ENCODE results near the gene NAP1L1. TPM values are rescaled to one million over a fixed set of nuclear protein-coding genes. Genes with fewer than 3 reads are reported as not detected.

The NAP1L1 gene
- total RNA-seq, 1 donor: 85.6 TPM

- no peak for DNase-seq (ENCODE audit: low read depth in 2 of 3, low spot score in 2 of 3)
Observed at GRCh38 chr12:76042147-76042546, 42.3 kb downstream of the NAP1L1 start.

- no peak for DNase-seq (ENCODE audit: low read depth in 2 of 3, low spot score in 2 of 3)
Observed at GRCh38 chr12:76041406-76041805, 43.1 kb downstream of the NAP1L1 start.

GRCh38 chr12:76040461-76040860 is 44.0 kb downstream of the NAP1L1 start:
- no peak for DNase-seq (ENCODE audit: low read depth in 2 of 3, low spot score in 2 of 3)

GRCh38 chr12:76038176-76038575 is 46.3 kb downstream of the NAP1L1 start:
- DNase-seq (ENCODE audit: low read depth in 2 of 3, low spot score in 2 of 3): no peak

GRCh38 chr12:76037130-76038103 is 47.1 kb downstream of the NAP1L1 start:
- DNase-seq (ENCODE audit: low read depth in 2 of 3, low spot score in 2 of 3): peak in 2 of 3 donors; percentile 72 to 83

GRCh38 chr12:76035045-76035444 is 49.4 kb downstream of the NAP1L1 start:
- no peak for DNase-seq (ENCODE audit: low read depth in 2 of 3, low spot score in 2 of 3)

GRCh38 chr12:76033081-76034011 is 51.1 kb downstream of the NAP1L1 start:
- DNase-seq (ENCODE audit: low read depth in 2 of 3, low spot score in 2 of 3): no peak

GRCh38 chr12:76032043-76032981 is 52.2 kb downstream of the NAP1L1 start:
- DNase-seq (ENCODE audit: low read depth in 2 of 3, low spot score in 2 of 3): peak in 2 of 3 donors; percentile 24 to 41

GRCh38 chr12:76031414-76032042 is 53.0 kb downstream of the NAP1L1 start, which contains the start of gene PHLDA1:
Gene PHLDA1, minus strand, starts transcription at chr12:76031776.
- peak; percentile 80 to 91 (median 87) for DNase-seq (ENCODE audit: low read depth in 2 of 3, low spot score in 2 of 3)

- no peak for DNase-seq (ENCODE audit: low read depth in 2 of 3, low spot score in 2 of 3)
Observed at GRCh38 chr12:76031081-76031413, 53.4 kb downstream of the NAP1L1 start.

- peak in 2 of 3 donors; percentile 22 to 23 for DNase-seq (ENCODE audit: low read depth in 2 of 3, low spot score in 2 of 3)
Observed at GRCh38 chr12:76030341-76031080, 54.0 kb downstream of the NAP1L1 start.

- DNase-seq (ENCODE audit: low read depth in 2 of 3, low spot score in 2 of 3): peak in 1 of 3 donors; percentile 12
Observed at GRCh38 chr12:76029982-76030340, 54.5 kb downstream of the NAP1L1 start.

GRCh38 chr12:76028571-76029277 is 55.8 kb downstream of the NAP1L1 start:
- DNase-seq (ENCODE audit: low read depth in 2 of 3, low spot score in 2 of 3): no peak

GRCh38 chr12:76026643-76027063 is 57.8 kb downstream of the NAP1L1 start:
- no peak for DNase-seq (ENCODE audit: low read depth in 2 of 3, low spot score in 2 of 3)

- no peak for DNase-seq (ENCODE audit: low read depth in 2 of 3, low spot score in 2 of 3)
Observed at GRCh38 chr12:76025601-76026575, 58.6 kb downstream of the NAP1L1 start.

- DNase-seq (ENCODE audit: low read depth in 2 of 3, low spot score in 2 of 3): no peak
Observed at GRCh38 chr12:76024942-76025600, 59.4 kb downstream of the NAP1L1 start.
